Measurements from ENCODE around the gene NAV2.

The NAV2 gene

DNA sequence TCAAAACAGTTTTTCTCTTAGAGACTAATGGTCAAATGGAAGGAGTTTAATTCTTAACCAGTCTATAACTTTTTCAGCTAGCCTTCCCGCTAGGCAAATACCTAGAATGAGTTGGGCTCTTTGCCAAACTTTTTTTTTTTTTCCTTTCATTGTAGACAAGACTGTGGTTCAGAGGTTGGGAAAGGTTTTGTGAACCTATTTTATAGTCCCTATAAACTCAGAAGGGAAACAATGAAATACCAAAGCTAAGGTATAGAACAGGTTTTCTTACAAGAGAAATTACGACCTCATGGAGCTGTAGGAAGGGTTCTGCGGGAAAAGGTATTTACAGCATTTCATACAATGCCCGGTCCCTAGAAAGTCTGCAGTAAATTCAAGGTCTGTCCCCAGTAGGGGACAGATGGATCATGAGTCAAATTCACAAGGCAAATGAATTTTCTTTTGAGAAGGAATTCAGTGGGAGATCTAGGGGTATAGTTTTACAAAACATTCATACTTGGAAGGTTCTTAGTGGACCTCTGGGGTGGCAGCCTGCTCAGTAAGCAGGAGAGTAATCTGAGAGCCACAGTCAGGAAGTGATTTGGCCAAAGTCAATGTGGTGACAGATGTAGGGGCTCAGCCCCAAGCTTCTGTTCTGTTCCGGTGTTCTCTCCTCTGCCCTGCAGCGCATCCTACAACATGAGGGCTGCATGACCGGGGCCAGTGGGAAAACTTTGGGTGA lies 300.9 kb downstream of the NAV2 start:
- DNase-seq: no peak

DNA sequence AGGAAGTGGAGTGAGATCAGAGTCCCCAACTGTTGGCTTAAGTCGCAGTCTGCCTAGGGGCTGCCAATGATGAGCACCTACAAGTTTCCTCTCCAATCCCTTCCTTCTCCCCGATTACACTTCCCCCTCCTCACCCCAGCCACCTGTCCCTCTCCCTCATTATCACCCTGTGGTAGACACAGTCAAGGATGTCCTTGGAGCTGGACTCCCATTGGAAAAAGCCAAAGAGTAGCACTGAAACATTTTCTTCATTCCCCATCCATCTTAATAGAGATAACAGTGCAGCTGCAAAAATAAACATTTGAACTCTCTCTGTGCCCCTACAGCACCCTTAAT lies 301.4 kb downstream of the NAV2 start:
- DNase-seq: no peak

DNA sequence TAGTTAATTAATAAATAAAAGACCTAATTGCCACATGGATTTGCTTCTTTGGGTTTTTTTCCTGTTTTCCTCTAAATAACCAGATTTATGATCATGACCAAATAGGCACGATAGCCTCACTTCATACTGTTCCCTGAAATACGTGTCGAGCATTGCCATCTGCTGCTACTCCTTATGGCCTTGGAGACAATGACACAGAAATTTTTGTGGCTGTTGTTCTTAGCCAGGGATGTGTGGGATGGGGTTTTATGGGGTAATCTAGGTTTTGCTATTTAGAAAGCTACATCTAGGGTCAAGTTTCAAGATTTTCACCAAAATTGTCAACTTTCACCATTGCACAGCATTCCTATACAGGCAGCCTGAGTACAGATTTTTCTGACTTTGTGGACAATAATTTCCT lies 302.5 kb downstream of the NAV2 start:
- DNase-seq: no peak

DNA sequence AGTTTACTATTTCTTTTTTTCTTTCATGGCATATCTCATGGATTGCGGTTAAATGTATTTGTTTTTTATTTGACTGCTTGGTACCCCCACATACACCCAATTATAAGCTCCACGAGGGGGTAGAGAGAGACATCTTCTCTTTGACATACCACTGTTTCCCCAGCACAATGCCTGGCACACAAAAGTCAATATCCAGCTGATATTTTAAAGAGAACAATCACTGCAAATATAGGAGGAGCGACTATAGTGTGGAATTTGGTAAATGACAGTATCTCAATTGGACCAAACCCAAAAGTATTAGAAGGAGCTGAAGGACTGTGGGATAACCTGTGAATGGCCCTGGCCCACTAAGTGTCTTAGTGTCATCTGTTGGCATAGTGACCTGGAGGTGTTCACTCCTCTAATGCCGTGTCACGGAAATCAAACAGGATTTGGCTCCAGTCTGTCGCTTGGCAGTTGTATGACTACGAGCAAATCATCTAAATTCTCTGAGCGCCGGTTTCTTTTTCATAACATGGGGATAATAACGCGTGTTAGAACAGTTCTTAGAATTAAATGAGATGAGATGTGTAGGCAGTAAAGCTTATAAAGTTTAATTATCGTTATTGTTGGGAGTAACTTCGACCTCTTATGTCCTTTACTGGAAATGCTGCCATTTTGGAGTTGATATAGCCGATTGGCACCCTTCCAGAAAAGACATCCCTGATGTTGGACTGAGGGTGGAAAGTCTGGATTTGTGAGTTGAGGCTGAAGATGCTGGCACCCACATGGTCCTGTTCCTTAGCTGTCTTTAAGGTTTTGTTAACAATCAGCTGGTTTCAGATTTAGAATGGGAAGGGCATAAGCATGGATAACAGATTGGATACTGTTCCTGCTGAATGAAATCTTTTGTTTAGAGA lies 303.1 kb downstream of the NAV2 start:
- no peak for DNase-seq

- no peak for DNase-seq
Observed at GRCh38 chr11:20016526-20016925, 303.9 kb downstream of the NAV2 start.

- no peak for DNase-seq
Observed at GRCh38 chr11:20017320-20017719, 304.7 kb downstream of the NAV2 start.

DNA sequence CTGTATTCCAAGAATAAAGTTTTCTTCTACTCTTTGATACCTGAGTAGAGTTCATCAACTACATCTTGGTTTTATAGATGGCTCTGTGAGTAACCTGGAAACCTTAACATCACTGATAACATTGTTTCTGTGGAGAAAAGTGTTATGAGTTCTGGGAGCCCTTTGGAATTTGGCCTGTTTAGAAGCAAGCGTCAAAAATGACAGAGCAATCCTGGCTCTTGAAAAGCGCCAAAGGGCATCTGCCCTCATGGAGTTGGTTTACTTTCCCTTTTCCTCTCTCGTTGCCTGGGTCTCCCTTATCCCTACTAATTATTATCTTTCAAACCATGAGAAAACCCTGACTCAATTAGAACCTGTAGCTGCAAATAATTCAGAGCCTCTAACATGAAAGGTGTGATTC lies 307.6 kb downstream of the NAV2 start:
- no peak for DNase-seq

DNA sequence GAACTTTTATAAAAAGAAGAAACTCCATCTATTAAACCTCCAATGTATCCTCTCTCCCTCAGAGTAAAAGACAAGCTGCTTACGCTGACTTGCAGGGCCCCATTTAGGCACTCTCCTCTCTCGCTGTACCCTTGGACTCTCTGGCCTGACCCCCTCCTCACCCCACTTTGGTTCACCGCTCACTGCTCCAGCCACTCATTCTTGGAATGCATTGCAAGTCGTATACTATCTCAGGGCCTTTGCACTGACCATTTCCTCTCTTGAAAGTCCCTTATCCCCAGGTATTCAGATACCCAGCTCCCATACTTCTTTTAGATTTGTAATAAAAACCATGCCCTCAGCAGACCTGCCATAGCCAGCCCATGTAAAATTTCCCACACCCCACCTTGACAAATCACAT lies 308.1 kb downstream of the NAV2 start:
- DNase-seq: no peak

DNA sequence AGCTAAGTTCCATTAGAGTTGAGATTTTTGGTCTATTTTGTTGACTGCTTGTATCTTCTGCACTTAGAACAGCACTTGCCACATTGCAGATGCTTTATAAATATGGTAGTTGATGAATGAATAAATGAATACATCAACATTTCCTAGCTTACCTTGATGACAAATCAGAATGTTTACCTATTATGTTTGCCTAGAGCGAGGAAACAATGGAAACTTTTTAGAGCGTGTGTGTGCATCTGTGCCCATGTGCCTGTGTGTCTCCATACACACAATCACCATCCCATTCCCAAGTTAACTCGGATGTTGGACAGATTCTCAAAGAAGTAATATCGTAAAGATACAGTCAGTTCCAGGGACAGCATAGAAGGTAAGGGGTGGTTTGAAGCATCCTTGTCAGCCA lies 308.6 kb downstream of the NAV2 start:
- DNase-seq: no peak

GRCh38 chr11:20021771-20022362 lies 309.2 kb downstream of the NAV2 start:
- no peak for DNase-seq

GRCh38 chr11:20022363-20023081 lies 309.9 kb downstream of the NAV2 start:
- no peak for DNase-seq

DNA sequence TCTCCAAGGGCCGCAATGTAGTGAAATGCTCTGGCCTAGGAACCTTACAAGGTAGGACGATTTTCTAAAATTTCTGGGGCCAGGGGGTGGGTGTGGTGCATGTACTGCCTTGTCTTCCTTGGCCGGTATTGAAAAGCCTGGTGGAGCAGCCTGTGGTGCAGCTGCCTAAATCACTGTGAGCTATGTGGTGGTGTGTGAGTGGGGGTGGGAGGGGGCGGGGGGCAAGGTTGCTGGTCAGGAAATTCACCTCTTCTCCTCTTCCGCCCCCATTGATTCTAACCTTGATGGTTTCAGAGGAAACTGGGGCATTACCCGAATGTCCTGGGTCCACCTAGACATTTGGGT lies 310.4 kb downstream of the NAV2 start:
- no peak for DNase-seq

GRCh38 chr11:20024172-20024935 lies 311.7 kb downstream of the NAV2 start:
- DNase-seq: no peak

GRCh38 chr11:20025332-20025840 lies 312.7 kb downstream of the NAV2 start:
- DNase-seq: no peak

DNA sequence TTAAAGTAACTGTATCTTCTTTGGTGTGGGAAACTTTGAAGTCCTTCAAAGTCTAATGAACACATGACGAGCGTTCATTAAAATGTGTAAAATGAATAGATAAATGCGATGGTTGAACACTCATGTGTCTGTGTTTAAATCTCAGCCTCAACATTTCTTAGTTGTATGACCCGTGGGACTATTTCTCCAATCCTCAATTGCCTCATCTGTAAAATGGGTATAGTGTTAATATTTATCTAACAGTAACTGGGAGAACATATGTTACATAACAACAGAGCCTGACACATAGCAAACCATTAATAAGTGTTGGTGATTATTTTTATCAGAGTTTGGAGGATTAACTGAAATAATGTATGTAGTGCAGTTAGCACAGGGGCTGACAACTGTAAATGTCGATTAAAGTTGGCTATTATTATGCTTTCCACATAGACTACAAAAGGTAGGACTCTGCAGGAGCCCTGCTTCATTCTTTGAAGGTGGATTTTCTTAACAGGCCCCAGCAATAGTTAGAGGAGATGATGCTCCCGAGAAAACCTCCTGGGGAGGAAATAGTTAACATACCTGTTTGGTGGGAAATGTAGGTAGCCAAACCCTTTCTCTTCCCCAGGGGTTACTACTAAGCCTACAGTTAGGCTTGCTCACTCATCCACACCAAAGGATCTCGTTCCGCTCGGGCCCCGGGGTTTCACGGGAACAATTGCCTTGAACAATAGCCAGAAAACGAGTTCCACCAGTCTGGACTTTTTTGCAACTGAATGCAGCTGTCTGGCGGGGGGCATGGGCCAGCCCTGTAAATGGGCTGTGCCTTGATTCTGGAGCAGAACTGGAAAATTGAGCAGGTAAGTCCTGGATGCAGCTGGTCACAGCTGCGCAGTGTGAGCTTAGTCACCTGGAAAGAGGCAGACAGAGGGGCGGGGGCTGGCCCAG lies 314.3 kb downstream of the NAV2 start:
- DNase-seq: no peak

- no peak for DNase-seq
Observed at GRCh38 chr11:20027556-20028013, 314.9 kb downstream of the NAV2 start.

GRCh38 chr11:20029193-20029592 lies 316.6 kb downstream of the NAV2 start:
- DNase-seq: no peak

GRCh38 chr11:20030472-20030871 lies 317.8 kb downstream of the NAV2 start:
- no peak for DNase-seq

GRCh38 chr11:20031155-20032001 lies 318.7 kb downstream of the NAV2 start:
- DNase-seq: no peak

GRCh38 chr11:20032127-20032526 lies 319.5 kb downstream of the NAV2 start:
- no peak for DNase-seq

Measured in activated effector memory CD4-positive, alpha-beta T cell treated with Interleukin-2 at 50 U/mL for 16 hours (primary cell).